Measurements from ENCODE around the gene MAPK8IP3. TPM values are rescaled to one million over a fixed set of nuclear protein-coding genes. Genes with fewer than 3 reads are reported as not detected.

MAPK8IP3 gene
- total RNA-seq, 1 experiment from 2014 or later: 19.3 TPM

Small RNAs within 50 kb of the gene (small RNA-seq; reads per million reads assigned to genes)
- gene MIR3177: 0.02 to 1.1 reads per million in 2 experiments

Other genes with a start within 250 kb of the MAPK8IP3 start
- 277 and 308 TPM in 2 replicates for gene CLCN7, start 231.2 kb upstream of the MAPK8IP3 start, total RNA-seq (2014; rRNA removed; shearing (Covaris generic))
- gene PTX4, start 217.3 kb upstream of the MAPK8IP3 start, total RNA-seq (2014; rRNA removed; shearing (Covaris generic)): not detected in 2 replicates
- 9.5 and 9.8 TPM in 2 replicates for gene TELO2, start 212.8 kb upstream of the MAPK8IP3 start, total RNA-seq (2014; rRNA removed; shearing (Covaris generic))
- gene TMEM204, start 172.5 kb upstream of the MAPK8IP3 start, total RNA-seq (2014; rRNA removed; shearing (Covaris generic)): not detected in 2 replicates
- 4.9 and 6.7 TPM in 2 replicates for gene IFT140, start 94.1 kb upstream of the MAPK8IP3 start, total RNA-seq (2014; rRNA removed; shearing (Covaris generic))
- gene CRAMP1, start 93.8 kb upstream of the MAPK8IP3 start, total RNA-seq (2014; rRNA removed; shearing (Covaris generic)): 4.7 and 5.4 TPM in 2 replicates
- 45.5 and 48.5 TPM in 2 replicates for gene JPT2, start 27.9 kb upstream of the MAPK8IP3 start, total RNA-seq (2014; rRNA removed; shearing (Covaris generic))
- gene NME3, start 65.3 kb downstream of the MAPK8IP3 start, total RNA-seq (2014; rRNA removed; shearing (Covaris generic)): 12.2 and 12.9 TPM in 2 replicates
- 4.3 and 8.6 TPM in 2 replicates for gene EME2, start 66.6 kb downstream of the MAPK8IP3 start, total RNA-seq (2014; rRNA removed; shearing (Covaris generic))
- 102 TPM in 2 replicates for gene MRPS34, start 66.9 kb downstream of the MAPK8IP3 start, total RNA-seq (2014; rRNA removed; shearing (Covaris generic))
- gene SPSB3, start 76.4 kb downstream of the MAPK8IP3 start, total RNA-seq (2014; rRNA removed; shearing (Covaris generic)): 12.8 and 13.1 TPM in 2 replicates
- 57.9 and 58.1 TPM in 2 replicates for gene NUBP2, start 76.8 kb downstream of the MAPK8IP3 start, total RNA-seq (2014; rRNA removed; shearing (Covaris generic))
- not detected in 2 replicates for gene IGFALS, start 87.5 kb downstream of the MAPK8IP3 start, total RNA-seq (2014; rRNA removed; shearing (Covaris generic))
- gene HAGH, start 120.6 kb downstream of the MAPK8IP3 start, total RNA-seq (2014; rRNA removed; shearing (Covaris generic)): 41.3 and 50.9 TPM in 2 replicates
- 75.3 and 96.5 TPM in 2 replicates for gene FAHD1, start 121.0 kb downstream of the MAPK8IP3 start, total RNA-seq (2014; rRNA removed; shearing (Covaris generic))
- 0.48 TPM in 1 of 2 replicates, not detected in the other for gene MEIOB, start 166.0 kb downstream of the MAPK8IP3 start, total RNA-seq (2014; rRNA removed; shearing (Covaris generic))
- gene HS3ST6, start 212.2 kb downstream of the MAPK8IP3 start, total RNA-seq (2014; rRNA removed; shearing (Covaris generic)): not detected in 2 replicates
- gene MSRB1, start 237.0 kb downstream of the MAPK8IP3 start, total RNA-seq (2014; rRNA removed; shearing (Covaris generic)): 17.2 and 23.6 TPM in 2 replicates
- gene RPL3L, start 248.5 kb downstream of the MAPK8IP3 start, total RNA-seq (2014; rRNA removed; shearing (Covaris generic)): not detected in 2 replicates